Aortic smooth muscle cell (primary cell): ENCODE data around the gene KLHL12. TPM values are rescaled to one million over a fixed set of nuclear protein-coding genes. Genes with fewer than 3 reads are reported as not detected.

Experiments used
- total RNA-seq: library from RNA; depleted of rRNA; stranded (reverse); fragments of >200 nt; gene quantifications from 2 replicates; pipeline ENCODE4 v1.2.3, GENCODE V29; 2014

KLHL12 gene
- 33.4 and 33.8 TPM in 2 replicates for total RNA-seq

DNA sequence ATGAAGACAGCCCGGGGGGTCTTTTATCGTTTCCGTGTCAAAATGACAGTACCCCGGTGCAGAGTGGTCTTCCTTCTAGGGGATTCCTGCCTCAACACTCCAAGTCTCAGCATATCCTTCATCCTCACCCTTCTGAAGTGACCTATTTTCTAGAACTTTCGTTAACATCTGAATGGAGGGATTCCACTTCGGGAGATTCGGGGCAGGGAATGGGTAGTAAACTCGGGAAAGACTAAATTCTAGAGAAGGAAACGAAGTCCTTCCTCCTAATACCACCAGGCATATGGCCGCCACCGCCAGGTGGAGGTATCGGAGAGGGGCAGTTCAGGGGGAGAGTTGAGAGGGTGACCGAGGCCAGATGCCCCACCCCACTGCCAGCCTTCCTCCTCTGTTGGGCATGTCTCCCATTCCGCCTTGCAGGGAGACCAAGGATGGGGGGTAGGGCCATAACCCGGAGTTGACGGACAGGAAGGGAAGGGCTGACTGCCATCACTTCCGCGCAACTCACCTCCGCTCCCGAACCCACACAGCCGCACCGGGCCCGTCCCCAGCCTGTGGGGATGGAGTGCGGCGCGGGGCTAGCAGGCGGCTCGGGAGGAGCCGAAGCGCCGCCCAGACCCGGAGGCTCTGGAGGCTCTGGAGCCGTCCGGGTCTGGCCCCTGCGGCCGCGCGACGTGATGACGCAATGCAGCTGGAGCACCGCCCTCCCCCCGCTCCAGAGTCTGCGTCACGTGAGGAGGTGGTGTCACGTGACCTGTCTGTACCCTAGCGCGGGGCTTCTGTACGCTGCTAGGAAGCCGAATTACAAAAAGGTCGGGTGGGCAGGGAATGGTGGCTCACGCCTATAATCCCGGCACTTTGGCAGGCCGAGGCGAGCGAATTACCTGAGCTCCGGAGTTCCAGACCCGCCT lies at the start of gene KLHL12:
KLHL12 (minus strand) TSS at position 654 of the 911 bp plus-strand sequence. CDS start 2,072 bp downstream, outside the sequence.

DNA sequence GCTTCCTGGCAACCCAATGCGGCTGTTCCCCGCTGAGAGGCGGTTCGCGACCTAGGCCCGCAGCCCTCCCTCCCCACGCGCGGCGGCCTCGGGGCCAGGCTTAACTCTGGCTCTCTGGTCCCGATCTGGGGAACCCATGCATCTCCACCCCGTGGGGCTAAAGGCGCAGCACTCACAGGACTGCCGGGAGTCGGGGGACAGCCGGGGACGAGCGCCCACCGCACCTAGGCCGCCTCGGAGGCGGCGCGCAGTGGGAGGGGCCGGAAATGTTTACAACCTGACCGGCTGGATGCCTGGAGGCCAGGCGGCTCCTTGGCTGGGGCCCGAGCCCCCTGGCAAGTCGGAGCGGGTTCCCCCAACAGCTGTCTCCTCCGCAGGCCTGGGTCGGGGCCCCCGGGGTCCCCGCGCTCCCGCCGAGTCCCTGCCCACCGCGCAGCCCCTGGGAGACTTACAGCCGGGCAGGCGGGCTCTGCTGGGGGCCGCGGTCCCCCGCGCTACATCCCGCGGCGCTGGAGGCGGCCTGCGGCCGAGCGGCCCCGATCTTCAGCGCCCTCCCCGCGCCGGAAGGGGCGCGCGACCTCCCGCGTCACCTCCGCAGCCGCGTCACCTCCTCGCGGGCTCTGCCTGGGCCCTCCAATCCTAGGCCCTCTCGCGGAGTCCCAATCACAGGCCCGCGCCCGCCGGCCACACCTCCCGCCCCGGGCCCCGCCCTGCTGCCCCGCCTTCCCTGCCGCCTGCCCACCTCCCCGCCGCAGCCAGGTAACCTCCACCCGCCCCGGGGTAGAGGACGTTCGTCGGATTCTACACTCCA lies 30.9 kb upstream of the KLHL12 start, which contains the start of gene ADIPOR1:
ADIPOR1 (minus strand) TSS at position 580 of the 811 bp plus-strand sequence. CDS start 7,242 bp downstream, outside the sequence.

DNA sequence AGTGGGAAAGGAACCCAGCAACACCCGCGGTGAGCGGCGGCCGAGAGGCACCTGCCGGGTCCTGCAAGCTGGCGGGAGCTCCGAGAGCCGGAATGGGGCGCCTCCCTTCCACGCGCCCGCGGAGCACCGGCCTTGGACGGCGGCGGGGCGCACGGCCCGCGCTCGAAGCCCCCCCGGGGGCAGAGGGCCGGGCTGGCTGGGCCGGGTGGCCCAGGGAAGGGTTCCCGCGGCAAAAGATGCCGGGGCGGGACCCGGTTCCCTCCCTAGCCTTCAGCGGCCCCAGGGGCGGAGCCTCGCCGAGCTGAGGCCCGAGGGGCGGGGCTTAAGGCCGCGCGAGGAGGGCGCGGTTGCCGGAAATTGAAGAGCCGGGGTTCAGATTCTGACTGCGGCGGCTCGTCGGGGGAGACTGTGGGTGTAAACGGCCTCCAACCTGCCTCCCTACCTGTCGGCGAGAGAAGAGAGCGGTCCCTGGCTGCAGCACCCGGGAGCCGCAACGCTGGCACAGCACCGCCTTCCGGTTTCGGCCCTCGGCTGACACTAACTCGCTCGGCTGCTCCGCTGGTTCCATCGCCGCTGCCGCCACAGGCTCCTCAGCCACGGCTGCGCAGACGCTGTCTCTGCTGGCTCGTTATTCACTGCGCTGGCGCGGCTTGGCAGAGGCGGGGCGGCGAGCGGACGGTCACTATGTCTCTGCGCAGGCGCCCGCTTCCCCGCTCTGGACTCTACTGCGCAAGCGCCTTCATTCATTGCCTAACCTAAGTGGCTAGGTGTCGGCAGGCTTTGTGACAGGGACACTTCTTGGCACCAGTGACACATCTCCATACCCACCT lies 38.3 kb downstream of the KLHL12 start, which contains the start of gene RABIF:
RABIF (minus strand) TSS at position 619 of the 830 bp plus-strand sequence; CDS start at position 568, 51 bp downstream.

Other genes starting within 250 kb of the KLHL12 start
- gene SYT2, start 216.8 kb downstream of the KLHL12 start, total RNA-seq, result under 0.01 TPM in 1 of 2 replicates, not detected in the other
- 49.5 and 65.2 TPM in 2 replicates for gene KDM5B, start 118.8 kb downstream of the KLHL12 start, total RNA-seq
- gene PCAT6, start 116.3 kb downstream of the KLHL12 start, total RNA-seq, result 0.25 TPM in 1 of 2 replicates, not detected in the other
- 7.0 and 9.0 TPM in 2 replicates for gene RABIF, start 38.1 kb downstream of the KLHL12 start, total RNA-seq
- 145 and 163 TPM in 2 replicates for gene ADIPOR1, start 31.1 kb upstream of the KLHL12 start, total RNA-seq
- gene CYB5R1, start 40.0 kb upstream of the KLHL12 start, total RNA-seq, result 50.6 and 52.1 TPM in 2 replicates
- 63.8 and 71.7 TPM in 2 replicates for gene TMEM183A, start 80.1 kb upstream of the KLHL12 start, total RNA-seq
- gene PPFIA4, start 99.3 kb upstream of the KLHL12 start, total RNA-seq, result 0.26 and 0.50 TPM in 2 replicates
- not detected in 2 replicates for gene MYOG, start 158.8 kb upstream of the KLHL12 start, total RNA-seq
- 0.26 TPM in 1 of 2 replicates, not detected in the other for gene ADORA1, start 200.5 kb upstream of the KLHL12 start, total RNA-seq
- 0.06 TPM in 1 of 2 replicates, not detected in the other for gene MYBPH, start 248.6 kb upstream of the KLHL12 start, total RNA-seq